Dermis blood vessel endothelial cell (primary cell): ENCODE measurements around the gene REPIN1. TPM values are rescaled to one million over a fixed set of nuclear protein-coding genes. Genes with fewer than 3 reads are reported as not detected.

ENCODE experiments used
- DNase-seq: peaks from one replicate; pipeline ENCODE4 v3.0.0; 2010
- total RNA-seq: library from RNA; depleted of rRNA; stranded (reverse); fragments of >200 nt; gene quantifications from 2 replicates; pipeline ENCODE4 v1.2.3, GENCODE V29; 2014

The REPIN1 gene
- total RNA-seq, 1 donor from 2014 or later, result 83.9 TPM

- DNase-seq, result no peak
These were observed 27.8 kb downstream of the REPIN1 start for GRCh38 chr7:150396426-150396825.

- no peak for DNase-seq
These were observed 28.2 kb downstream of the REPIN1 start for GRCh38 chr7:150396851-150397260.

GRCh38 chr7:150397346-150398107 is 28.9 kb downstream of the REPIN1 start:
- no peak for DNase-seq

- DNase-seq, result no peak
These were observed 29.7 kb downstream of the REPIN1 start for GRCh38 chr7:150398108-150398964.

GRCh38 chr7:150398965-150399320 is 30.3 kb downstream of the REPIN1 start:
- no peak for DNase-seq

GRCh38 chr7:150399421-150400007 is 30.9 kb downstream of the REPIN1 start:
- no peak for DNase-seq

- no peak for DNase-seq
These were observed 31.6 kb downstream of the REPIN1 start for GRCh38 chr7:150400008-150400787.

- DNase-seq, result no peak
These were observed 32.3 kb downstream of the REPIN1 start for GRCh38 chr7:150400788-150401423.

- no peak for DNase-seq
These were observed 32.8 kb downstream of the REPIN1 start for GRCh38 chr7:150401424-150401790.

GRCh38 chr7:150401861-150402631 is 33.4 kb downstream of the REPIN1 start:
- no peak for DNase-seq

- no peak for DNase-seq
These were observed 34.2 kb downstream of the REPIN1 start for GRCh38 chr7:150402671-150403321.

GRCh38 chr7:150403376-150404171 is 35.0 kb downstream of the REPIN1 start:
- DNase-seq, result no peak

GRCh38 chr7:150404172-150404804 is 35.7 kb downstream of the REPIN1 start:
- DNase-seq, result no peak

GRCh38 chr7:150404805-150405583 is 36.4 kb downstream of the REPIN1 start:
- peak; percentile 93 for DNase-seq

GRCh38 chr7:150405584-150406311 is 37.1 kb downstream of the REPIN1 start:
- DNase-seq, result no peak

GRCh38 chr7:150406312-150406566 is 37.6 kb downstream of the REPIN1 start:
- DNase-seq, result no peak

- DNase-seq, result no peak
These were observed 38.2 kb downstream of the REPIN1 start for GRCh38 chr7:150406567-150407421.
